GM10266 (cell line): ENCODE data around the gene PIK3C3.

Experiments used
- DNase-seq: peaks from one replicate; pipeline ENCODE4 v3.0.0; 2012; ENCODE audit errors: extremely low spot score
- CTCF ChIP-seq: IDR thresholded peaks from 2 replicates; pipeline ENCODE4 v1.5.1; 2012; ENCODE audit warnings: mild to moderate bottlenecking, low read depth; ENCODE audit not compliant: control insufficient read depth, insufficient read depth; ENCODE audit errors: missing control alignments

The PIK3C3 gene

GRCh38 chr18:42018831-42019230, 63.8 kb downstream of the PIK3C3 start:
- no peak for TF ChIP-seq CTCF
- no peak for DNase-seq

GRCh38 chr18:42024131-42024530, 69.1 kb downstream of the PIK3C3 start:
- no peak for TF ChIP-seq CTCF
- no peak for DNase-seq

- no peak for DNase-seq
- no peak for TF ChIP-seq CTCF
Measured at GRCh38 chr18:42025491-42025890, 70.5 kb downstream of the PIK3C3 start.

GRCh38 chr18:42025974-42026625, 71.1 kb downstream of the PIK3C3 start:
- TF ChIP-seq CTCF: no peak
- DNase-seq: peak; percentile 40

- peak; percentile 55 for TF ChIP-seq CTCF
- peak; percentile 12 for DNase-seq
Measured at GRCh38 chr18:42028247-42028832, 73.3 kb downstream of the PIK3C3 start.

- no peak for TF ChIP-seq CTCF
- DNase-seq: no peak
Measured at GRCh38 chr18:42029092-42029491, 74.1 kb downstream of the PIK3C3 start.

- DNase-seq: peak; percentile 8
- peak; percentile 37 for TF ChIP-seq CTCF
Measured at GRCh38 chr18:42030586-42031182, 75.7 kb downstream of the PIK3C3 start.
